Endothelial cell of umbilical vein (primary cell): Measurements from ENCODE around the gene FGD5. TPM values are rescaled to one million over a fixed set of nuclear protein-coding genes. Genes with fewer than 3 reads are reported as not detected.

Experiments used
- BruUV-seq: library from RNA; stranded (reverse); fragments of 400-500 nt; replicated peaks from 2 replicates; lab custom pipeline; 2021; lab: Mats Ljungman, UMichigan
- CTCF ChIA-PET: fragments of 300-600, 350-600 bp; sonication (Branson Sonifier 250); formaldehyde crosslinking; loops from one replicate; lab custom pipeline; 2021; ENCODE audit warnings: antibody characterized with exemption, inconsistent platforms; lab: Charles Lee
- POLR2A ChIA-PET: fragments of 300-600, 350-600 bp; sonication (Branson Sonifier 250); formaldehyde crosslinking; loops from one replicate; lab custom pipeline; 2021; ENCODE audit warnings: antibody characterized with exemption, inconsistent platforms; lab: Charles Lee
- DNase-seq: peaks from one replicate; pipeline ENCODE4 v3.0.0-alpha.2; 2011; ENCODE audit warnings: low read depth, low spot score
- FAIRE-seq: peaks from 2 replicates; lab custom pipeline; 2011; peaks lifted over from hg19 to GRCh38; lab: Jason Lieb, UNC
- H2AFZ ChIP-seq: 2 replicates; pipeline ENCODE4 v1.6.0; 2012; ENCODE audit warnings: low read depth, low read length, control low read depth, inconsistent platforms
- H3K27ac ChIP-seq: 2 replicates; pipeline ENCODE4 v1.5.1; 2011; ENCODE audit warnings: low read depth, mild to moderate bottlenecking, control low read depth, low read length, moderate library complexity; ENCODE audit not compliant: insufficient read depth
- H3K27me3 ChIP-seq, 2 experiments: 2 replicates each; pipeline versions ENCODE4 v1.6.0 to v1.6.1; 2011; ENCODE audit warnings: low read length in 2 of 2, mixed read lengths in 1 of 2; ENCODE audit not compliant: control insufficient read depth in 2 of 2, insufficient read depth in 2 of 2
- H3K36me3 ChIP-seq, 2 experiments: 2 replicates in 1 of 2; 3 replicates in 1 of 2; pipeline ENCODE4 v1.5.1; 2011; ENCODE audit warnings: low read length in 2 of 2, mild to moderate bottlenecking in 1 of 2, moderate library complexity in 1 of 2; ENCODE audit not compliant: control insufficient read depth in 2 of 2, insufficient read depth in 2 of 2; ENCODE audit errors: extremely low read depth in 1 of 2
- H3K4me1 ChIP-seq: 3 replicates; pipeline ENCODE4 v1.5.1; 2011; ENCODE audit warnings: mild to moderate bottlenecking, low read length; ENCODE audit not compliant: control insufficient read depth, insufficient read depth; ENCODE audit errors: extremely low read depth
- H3K4me2 ChIP-seq: 2 replicates; pipeline ENCODE4 v1.6.1; 2011; ENCODE audit warnings: low read length, control low read depth, mixed read lengths; ENCODE audit not compliant: insufficient read depth
- H3K4me3 ChIP-seq, 3 experiments: fragments of 200-600 bp in 1 of 3; sonication (generic), shearing (Covaris generic) in 1 of 3; replicated peaks in 1 of 3; 2 replicates each; pipeline ENCODE4 v1.5.1; 2011 to 2016; ENCODE audit warnings: control low read depth in 3 of 3, low read length in 3 of 3, mild to moderate bottlenecking in 2 of 3, inconsistent platforms in 1 of 3, low read depth in 1 of 3, moderate library complexity in 1 of 3; ENCODE audit not compliant: insufficient read depth in 1 of 3
- H3K79me2 ChIP-seq: 2 replicates; pipeline ENCODE4 v1.6.0; 2012; ENCODE audit warnings: low read length, inconsistent platforms; ENCODE audit not compliant: control insufficient read depth, insufficient read depth
- H3K9ac ChIP-seq: replicated peaks from 2 replicates; pipeline ENCODE3; 2011; ENCODE audit warnings: low read length, control low read depth; ENCODE audit not compliant: insufficient read depth; ENCODE audit errors: extremely low read depth
- H3K9me1 ChIP-seq: replicated peaks from 3 replicates; pipeline ENCODE4 v1.6.0; 2011; ENCODE audit warnings: mild to moderate bottlenecking, low read length; ENCODE audit not compliant: control insufficient read depth, insufficient read depth; ENCODE audit errors: extremely low read depth
- H3K9me3 ChIP-seq: replicated peaks from 2 replicates; pipeline ENCODE4 v1.5.1; 2012; ENCODE audit warnings: low read length, inconsistent platforms; ENCODE audit not compliant: control insufficient read depth, insufficient read depth
- H4K20me1 ChIP-seq: replicated peaks from 2 replicates; pipeline ENCODE3; 2011; ENCODE audit warnings: mild to moderate bottlenecking, low read length; ENCODE audit not compliant: control insufficient read depth, insufficient read depth; ENCODE audit errors: extremely low read depth
- EZH2 ChIP-seq: IDR thresholded peaks from 2 replicates; pipeline ENCODE4 v1.6.1; 2012; ENCODE audit warnings: borderline replicate concordance, low read depth, mild to moderate bottlenecking, moderate library complexity, low read length, inconsistent platforms; ENCODE audit not compliant: severe bottlenecking
- FOS ChIP-seq: IDR thresholded peaks from 2 replicates; pipeline ENCODE4 v1.6.1; 2011; ENCODE audit warnings: mild to moderate bottlenecking, low read length, moderate library complexity, borderline replicate concordance; ENCODE audit not compliant: insufficient read depth
- GATA2 ChIP-seq: IDR thresholded peaks from 2 replicates; pipeline ENCODE4 v1.7.0; 2011; ENCODE audit warnings: low read depth, mild to moderate bottlenecking, moderate library complexity, mixed read lengths, low read length; ENCODE audit not compliant: insufficient read length, insufficient read depth
- JUN ChIP-seq: IDR thresholded peaks from 2 replicates; pipeline ENCODE4 v1.6.1; 2011; ENCODE audit warnings: borderline replicate concordance, low read depth; ENCODE audit not compliant: insufficient read length, insufficient read depth
- MYC ChIP-seq: IDR thresholded peaks from one replicate; pipeline ENCODE4 v1.6.1; 2011; ENCODE audit warnings: mild to moderate bottlenecking, low read depth, low read length
- POLR2A ChIP-seq: IDR thresholded peaks from 2 replicates; pipeline ENCODE4 v1.6.1; 2012; ENCODE audit warnings: low read depth, mild to moderate bottlenecking, control low read depth, low read length
- POLR2AphosphoS5 ChIP-seq: IDR thresholded peaks from 2 replicates; pipeline ENCODE4 v1.6.1; 2012; ENCODE audit warnings: low read depth, mild to moderate bottlenecking, control low read depth, low read length, moderate library complexity; ENCODE audit not compliant: insufficient read depth
- dilution Hi-C: fragments of 300-500 bp; cut with MboI; formaldehyde crosslinking; loops from one replicate; pipeline ENCODE4 v1.15.0; 2019; ENCODE audit warnings: low sequenced_read_pairs; ENCODE audit not compliant: extremely low pct_ligation_motif_present
- intact Hi-C: fragments of 100-400 bp; cut with micrococcal nuclease; formaldehyde crosslinking; loops from one replicate; pipeline ENCODE4 v1.10.0; 2022
- polyA plus RNA-seq, 4 experiments: library from polyadenylated mRNA; depleted of rRNA in 3 of 4; stranded (reverse) in 3 of 4; unstranded in 1 of 4; fragments of >200 nt; gene quantifications; 2 replicates each; pipeline versions ENCODE4 v1.2.1 to v1.2.3, GENCODE V29; 2011 to 2012; ENCODE audit warnings: missing spikeins in 1 of 4
- total RNA-seq: library from RNA; stranded (reverse); gene quantifications from 2 replicates; pipeline ENCODE4 v1.2.3, GENCODE V29; 2021
- TF ChIP-seq, protein P1 (sequence below), 2 donors: IDR thresholded peaks; 1 replicate in 1 of 2; 2 replicates in 1 of 2; pipeline ENCODE4 v1.5.1; 2011; ENCODE audit warnings: low read length in 2 of 2, mild to moderate bottlenecking in 2 of 2, moderate library complexity in 2 of 2, control low read depth in 1 of 2, inconsistent platforms in 1 of 2, low read depth in 1 of 2; ENCODE audit not compliant: insufficient read depth in 1 of 2; ENCODE audit errors: extremely low read depth in 1 of 2
- TF ChIP-seq, protein P2 (sequence below): IDR thresholded peaks from 2 replicates; pipeline ENCODE4 v1.6.1; 2011; ENCODE audit not compliant: insufficient read depth, insufficient read length

FGD5 gene
- total and polyA plus RNA-seq, 2 donors (not counting 3 experiments of a cell fraction or from before 2014, with no cell fraction given) = 49.6 to 134 TPM

DNA sequence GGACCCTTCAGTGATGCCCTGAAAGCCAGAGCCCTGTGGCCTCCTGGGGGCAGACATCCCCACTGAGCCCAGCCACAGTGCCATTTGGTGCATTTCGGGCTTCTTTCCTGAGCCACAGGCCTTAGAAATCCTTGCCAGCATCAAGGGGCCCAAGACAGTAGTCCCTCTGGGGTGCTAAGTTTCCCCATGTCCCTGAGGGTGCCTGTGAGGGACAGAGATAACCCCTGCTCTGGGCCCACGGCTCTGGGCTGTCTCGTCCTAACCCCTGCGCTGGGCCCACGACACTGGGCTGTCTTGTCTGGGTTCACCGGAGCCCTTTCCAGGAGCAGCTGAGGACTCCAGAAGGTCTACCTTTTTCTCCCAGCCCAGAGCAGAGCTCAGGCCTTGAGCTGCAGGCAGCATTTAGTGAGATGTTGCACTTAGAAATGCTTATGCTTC, 45.1 kb upstream of the FGD5 start:
- Histone ChIP-seq H4K20me1 (no peaks in the 10 kb centered on the region), H3K79me2 (no peaks in the 10 kb centered on the region), H3K27me3 (no peaks in the 10 kb centered on the region), H3K4me2 (no peak overlapping the region), H3K4me1 (no peaks in the 10 kb centered on the region), H3K9ac (no peak overlapping the region), H2AFZ (no peak overlapping the region), H3K4me3 (no peak overlapping the region), H3K27ac (no peak overlapping the region), H3K9me3 (no peaks in the 10 kb centered on the region), H3K9me1 (no peaks in the 10 kb centered on the region), H3K36me3 (no peaks in the 10 kb centered on the region)
- FAIRE-seq = no peak
- TF ChIP-seq GATA2 (no peak), EZH2 (no peak), POLR2A (no peak), POLR2AphosphoS5 (no peak), JUN (no peak), MYC (no peak), FOS (no peak)
- TF ChIP-seq, protein P1, sequence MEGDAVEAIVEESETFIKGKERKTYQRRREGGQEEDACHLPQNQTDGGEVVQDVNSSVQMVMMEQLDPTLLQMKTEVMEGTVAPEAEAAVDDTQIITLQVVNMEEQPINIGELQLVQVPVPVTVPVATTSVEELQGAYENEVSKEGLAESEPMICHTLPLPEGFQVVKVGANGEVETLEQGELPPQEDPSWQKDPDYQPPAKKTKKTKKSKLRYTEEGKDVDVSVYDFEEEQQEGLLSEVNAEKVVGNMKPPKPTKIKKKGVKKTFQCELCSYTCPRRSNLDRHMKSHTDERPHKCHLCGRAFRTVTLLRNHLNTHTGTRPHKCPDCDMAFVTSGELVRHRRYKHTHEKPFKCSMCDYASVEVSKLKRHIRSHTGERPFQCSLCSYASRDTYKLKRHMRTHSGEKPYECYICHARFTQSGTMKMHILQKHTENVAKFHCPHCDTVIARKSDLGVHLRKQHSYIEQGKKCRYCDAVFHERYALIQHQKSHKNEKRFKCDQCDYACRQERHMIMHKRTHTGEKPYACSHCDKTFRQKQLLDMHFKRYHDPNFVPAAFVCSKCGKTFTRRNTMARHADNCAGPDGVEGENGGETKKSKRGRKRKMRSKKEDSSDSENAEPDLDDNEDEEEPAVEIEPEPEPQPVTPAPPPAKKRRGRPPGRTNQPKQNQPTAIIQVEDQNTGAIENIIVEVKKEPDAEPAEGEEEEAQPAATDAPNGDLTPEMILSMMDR (IDR thresholded peaks at IDR 0.05; ENCODE audit: extremely low read depth in 1 of 2, insufficient read depth in 1 of 2, low read depth in 1 of 2, low read length in 2 of 2) = no peak
- TF ChIP-seq, protein P2, sequence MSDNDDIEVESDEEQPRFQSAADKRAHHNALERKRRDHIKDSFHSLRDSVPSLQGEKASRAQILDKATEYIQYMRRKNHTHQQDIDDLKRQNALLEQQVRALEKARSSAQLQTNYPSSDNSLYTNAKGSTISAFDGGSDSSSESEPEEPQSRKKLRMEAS = no peak
- DNase-seq = no peak
- POLR2A ChIA-PET = no interaction called here
- CTCF ChIA-PET = interaction anchor here (0.7 to 1.0 kb wide), 2 partner anchors 23 to 147 kb away, joined by 3 read pairs; no protein-coding TSS in a partner anchor
- BruUV-seq = no TSS peak
- dilution Hi-C loops = no loop called here
- intact Hi-C loops = no loop called here
